HG03095 (cell line): ENCODE data around the gene ACOXL.
"Not testable (repeated sequence)": the region's sequence is repeated elsewhere in the genome, so short reads cannot be mapped to it uniquely, and the experiment has no call there.

Experiments used
- ATAC-seq: cut with Tn5 transposase; IDR thresholded peaks from one replicate; pipeline ENCODE4 v1.9.1; 2021; ENCODE audit warnings: moderate library complexity; ENCODE audit not compliant: unreplicated experiment

ACOXL gene

GRCh38 chr2:110958346-110959119 is 226.2 kb downstream of the ACOXL start:
- ATAC-seq: no peak

- no peak for ATAC-seq
These were observed 226.8 kb downstream of the ACOXL start for GRCh38 chr2:110959198-110959597.

- ATAC-seq: no peak
These were observed 227.9 kb downstream of the ACOXL start for GRCh38 chr2:110960281-110960680.

- ATAC-seq: no peak
These were observed 228.6 kb downstream of the ACOXL start for GRCh38 chr2:110960954-110961353.

GRCh38 chr2:110961643-110962042 is 229.3 kb downstream of the ACOXL start:
- not testable (repeated sequence) for ATAC-seq

GRCh38 chr2:110969696-110970095 is 237.3 kb downstream of the ACOXL start:
- ATAC-seq: no peak

- ATAC-seq: no peak
These were observed 237.8 kb downstream of the ACOXL start for GRCh38 chr2:110970201-110970600.

- no peak for ATAC-seq
These were observed 239.4 kb downstream of the ACOXL start for GRCh38 chr2:110971811-110972210.

GRCh38 chr2:110973262-110973661 is 240.9 kb downstream of the ACOXL start:
- ATAC-seq: no peak

GRCh38 chr2:110977403-110977802 is 245.0 kb downstream of the ACOXL start:
- no peak for ATAC-seq

- no peak for ATAC-seq
These were observed 245.8 kb downstream of the ACOXL start for GRCh38 chr2:110978148-110978547.

- ATAC-seq: no peak
These were observed 246.5 kb downstream of the ACOXL start for GRCh38 chr2:110978756-110979470.

GRCh38 chr2:110979471-110980338 is 247.3 kb downstream of the ACOXL start:
- no peak for ATAC-seq

GRCh38 chr2:110980339-110981062 is 248.1 kb downstream of the ACOXL start:
- ATAC-seq: no peak

- no peak for ATAC-seq
These were observed 250.8 kb downstream of the ACOXL start for GRCh38 chr2:110983133-110983532.

GRCh38 chr2:110984694-110985490 is 252.5 kb downstream of the ACOXL start:
- ATAC-seq: no peak

GRCh38 chr2:110990440-110990839 is 258.1 kb downstream of the ACOXL start:
- no peak for ATAC-seq

GRCh38 chr2:110991911-110992310 is 259.5 kb downstream of the ACOXL start:
- ATAC-seq: no peak

- ATAC-seq: no peak
These were observed 260.5 kb downstream of the ACOXL start for GRCh38 chr2:110992886-110993285.
